GM13977 (cell line): ENCODE results near the gene CLCNKA.

Experiments used
- DNase-seq: peaks from one replicate; pipeline ENCODE4 v3.0.0; 2012; ENCODE audit warnings: low spot score
- in situ Hi-C: fragments of 300-500 bp; cut with MboI; formaldehyde crosslinking; loops from one replicate; pipeline ENCODE4 v1.12.0; 2022; ENCODE audit warnings: low sequenced_read_pairs, low pct_unique_long_range_greater_than_20kb, mixed read lengths, inconsistent platforms; ENCODE audit not compliant: unreplicated experiment
- TF ChIP-seq, protein P1 (sequence below): IDR thresholded peaks from 2 replicates; pipeline ENCODE4 v1.5.1; 2012; ENCODE audit warnings: mild to moderate bottlenecking, control low read depth; ENCODE audit not compliant: insufficient read depth; ENCODE audit errors: extremely low read depth, missing control alignments

The CLCNKA gene

DNA sequence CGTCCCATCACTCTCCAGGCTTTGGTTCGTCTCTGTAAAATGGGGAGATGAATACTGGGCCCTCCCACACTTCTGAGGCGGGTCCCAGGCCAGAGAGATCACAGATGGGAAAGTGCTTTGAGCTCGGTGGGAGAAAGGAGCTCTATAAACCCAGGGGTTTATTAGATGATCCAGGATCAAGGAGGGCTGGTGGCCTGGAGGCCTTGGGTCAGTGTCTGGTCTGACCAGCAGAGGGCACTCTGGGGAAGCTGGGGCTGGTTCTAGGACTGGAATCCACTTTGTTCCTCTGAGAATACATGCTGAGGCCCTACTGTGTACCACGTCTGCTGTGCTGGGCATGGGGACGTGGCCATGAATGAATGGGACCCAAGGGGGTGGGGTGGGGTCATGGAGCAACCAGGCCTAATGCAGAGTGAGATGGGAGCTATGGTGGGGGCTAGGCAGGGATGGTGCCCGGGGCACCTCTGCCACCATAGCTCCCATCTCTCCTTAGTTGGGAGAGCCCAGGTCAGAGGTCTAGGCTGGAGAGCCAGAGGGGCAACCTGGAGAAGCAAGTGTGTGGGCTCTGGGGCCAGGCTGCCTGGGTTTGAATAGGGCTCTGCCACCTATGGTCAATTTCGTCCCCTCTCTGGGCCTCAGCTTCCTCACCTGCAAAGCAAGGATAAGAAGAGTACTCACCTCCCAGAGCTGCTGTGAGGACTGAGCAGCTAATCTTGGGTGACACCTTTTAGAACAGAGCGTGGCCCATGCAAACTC, 60.6 kb downstream of the CLCNKA start:
- TF ChIP-seq, protein P1, sequence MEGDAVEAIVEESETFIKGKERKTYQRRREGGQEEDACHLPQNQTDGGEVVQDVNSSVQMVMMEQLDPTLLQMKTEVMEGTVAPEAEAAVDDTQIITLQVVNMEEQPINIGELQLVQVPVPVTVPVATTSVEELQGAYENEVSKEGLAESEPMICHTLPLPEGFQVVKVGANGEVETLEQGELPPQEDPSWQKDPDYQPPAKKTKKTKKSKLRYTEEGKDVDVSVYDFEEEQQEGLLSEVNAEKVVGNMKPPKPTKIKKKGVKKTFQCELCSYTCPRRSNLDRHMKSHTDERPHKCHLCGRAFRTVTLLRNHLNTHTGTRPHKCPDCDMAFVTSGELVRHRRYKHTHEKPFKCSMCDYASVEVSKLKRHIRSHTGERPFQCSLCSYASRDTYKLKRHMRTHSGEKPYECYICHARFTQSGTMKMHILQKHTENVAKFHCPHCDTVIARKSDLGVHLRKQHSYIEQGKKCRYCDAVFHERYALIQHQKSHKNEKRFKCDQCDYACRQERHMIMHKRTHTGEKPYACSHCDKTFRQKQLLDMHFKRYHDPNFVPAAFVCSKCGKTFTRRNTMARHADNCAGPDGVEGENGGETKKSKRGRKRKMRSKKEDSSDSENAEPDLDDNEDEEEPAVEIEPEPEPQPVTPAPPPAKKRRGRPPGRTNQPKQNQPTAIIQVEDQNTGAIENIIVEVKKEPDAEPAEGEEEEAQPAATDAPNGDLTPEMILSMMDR = peak; percentile 84
- DNase-seq = peak; percentile 85
- in situ Hi-C loops = loop anchor here (5.0 kb wide), 1 partner anchor 105 kb away; no protein-coding TSS in a partner anchor

DNA sequence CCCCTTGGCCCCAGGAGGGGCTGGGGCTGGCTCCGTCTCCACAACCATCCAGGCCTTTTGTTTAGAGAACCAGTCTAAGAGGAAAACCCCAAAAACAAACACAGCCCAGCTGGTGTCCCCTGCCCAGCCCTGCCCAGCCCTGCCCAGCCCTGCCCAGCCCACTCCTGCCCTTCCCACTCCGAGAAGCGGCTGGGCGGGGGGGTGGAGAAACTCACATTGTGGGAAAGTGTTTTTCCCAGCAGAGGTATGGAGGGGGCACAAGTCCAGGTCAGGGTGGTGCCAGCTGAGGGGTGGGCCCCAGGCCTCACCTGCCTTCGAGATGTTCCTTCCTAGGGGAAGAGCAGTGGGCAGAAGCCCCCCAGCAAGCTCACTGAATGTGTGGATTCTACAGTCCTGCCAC, 61.6 kb downstream of the CLCNKA start:
- DNase-seq = no peak
- TF ChIP-seq, protein P1 = no peak
- in situ Hi-C loops = loop anchor here (5.0 kb wide), 1 partner anchor 104 kb away; no protein-coding TSS in a partner anchor
